Measurements from ENCODE around the gene RNF223. TPM values are rescaled to one million over a fixed set of nuclear protein-coding genes. Genes with fewer than 3 reads are reported as not detected.

Gene RNF223
- total and polyA plus RNA-seq, 2 of the 13 experiments (the other 11 are each of a cell fraction or from before 2014, with no cell fraction given): 0.03 TPM; not detected in 1

DNA sequence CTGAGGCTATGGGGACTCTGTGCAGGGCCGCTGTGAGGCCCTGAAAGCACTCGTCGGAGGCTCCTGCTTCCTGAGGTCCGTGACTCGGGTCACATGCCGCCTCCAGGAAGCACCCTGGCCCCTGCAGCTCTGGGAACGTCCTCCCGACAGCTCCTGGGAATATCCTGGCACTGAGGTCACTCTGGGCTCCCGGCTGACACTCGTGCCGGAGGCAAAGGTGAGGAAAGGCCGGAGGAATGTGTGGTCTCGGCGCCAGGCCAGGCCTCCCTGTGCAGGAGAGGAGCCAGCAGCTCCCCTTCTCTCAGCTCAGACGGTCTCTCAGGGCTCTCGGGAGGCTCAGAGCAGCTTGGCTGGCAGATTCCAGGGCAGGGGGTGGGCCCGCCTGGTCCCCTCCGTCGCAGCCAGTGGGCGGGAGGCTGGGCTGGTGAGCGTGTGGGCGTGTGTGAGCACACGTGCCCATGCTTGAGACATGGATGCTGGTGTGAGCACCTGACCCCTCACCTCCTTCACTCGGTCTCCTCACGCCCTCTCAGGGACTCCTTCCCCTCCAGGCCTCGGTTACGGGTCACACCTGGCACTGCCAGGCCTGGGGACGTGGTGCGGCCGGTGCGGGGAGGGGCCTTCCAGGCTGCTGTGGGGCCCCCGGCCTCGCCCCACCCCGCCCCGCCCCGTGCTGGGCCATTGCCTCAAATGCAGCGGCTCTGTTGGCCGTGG is 5.5 kb upstream of the RNF223 start (continued):
- TF ChIP-seq MEIS2 (CRISPR knock-in tag; IDR thresholded peaks at IDR 0.05) (0 out of 2 replicates have a peak, but pooled peaks have one; percentile 65), XBP1 (CRISPR knock-in tag; IDR thresholded peaks at IDR 0.05) (no peak), EEA1 (CRISPR knock-in tag; IDR thresholded peaks at IDR 0.05; ENCODE audit: borderline replicate concordance) (no peak), RXRB (CRISPR knock-in tag; IDR thresholded peaks at IDR 0.05; ENCODE audit: borderline replicate concordance) (peak; percentile 70), HES4 (CRISPR knock-in tag; IDR thresholded peaks at IDR 0.05; ENCODE audit: borderline replicate concordance) (peak; percentile 41; the same call in 1 of the 2 replicates), MLLT10 (CRISPR knock-in tag; IDR thresholded peaks at IDR 0.05) (no peak), TCF12 (IDR thresholded peaks at IDR 0.05) (no peak), TCF12 (CRISPR knock-in tag; IDR thresholded peaks at IDR 0.05) (no peak), NCOA2 (CRISPR knock-in tag; IDR thresholded peaks at IDR 0.05) (no peak; the same call in 1 of the 2 replicates), ZBTB38 (CRISPR knock-in tag; IDR thresholded peaks at IDR 0.05) (peak; percentile 86; the same call in 1 of the 2 replicates), RNF2 (conservative IDR thresholded peaks at IDR 0.05; ENCODE audit: low read depth) (peak; percentile 92), HDAC1 (CRISPR knock-in tag; IDR thresholded peaks at IDR 0.05) (peak; percentile 27), HOXA3 (CRISPR knock-in tag; IDR thresholded peaks at IDR 0.05) (peak; percentile 30; the same call in 1 of the 2 replicates), MED8 (CRISPR knock-in tag; IDR thresholded peaks at IDR 0.05; ENCODE audit: insufficient replicate concordance) (no peak), PITX1 (CRISPR knock-in tag; IDR thresholded peaks at IDR 0.05) (0 out of 2 replicates have a peak, but pooled peaks have one; percentile 49), WIZ (CRISPR knock-in tag; IDR thresholded peaks at IDR 0.05) (no peak), ZNF224 (CRISPR knock-in tag; IDR thresholded peaks at IDR 0.05) (no peak), DNMT1 (CRISPR knock-in tag; IDR thresholded peaks at IDR 0.05) (0 out of 2 replicates have a peak, but pooled peaks have one; percentile 64), ZNF205 (CRISPR knock-in tag; IDR thresholded peaks at IDR 0.05) (peak; percentile 82), HMGA1 (CRISPR knock-in tag; conservative IDR thresholded peaks at IDR 0.05) (no peak), RBFOX2 (IDR thresholded peaks at IDR 0.05; ENCODE audit: low read depth, low read length) (peak; percentile 61; the same call in 1 of the 2 replicates), GTF2F1 (IDR thresholded peaks at IDR 0.05; ENCODE audit: low read length) (no peak), ZMYM3 (CRISPR knock-in tag; IDR thresholded peaks at IDR 0.05) (peak; percentile 64; the same call in 1 of the 2 replicates), ZSCAN22 (CRISPR knock-in tag; IDR thresholded peaks at IDR 0.05) (no peak), PLRG1 (conservative IDR thresholded peaks at IDR 0.05) (no peak), ZNF180 (CRISPR knock-in tag; IDR thresholded peaks at IDR 0.05; ENCODE audit: borderline replicate concordance, low read depth) (no peak), JDP2 (CRISPR knock-in tag; IDR thresholded peaks at IDR 0.05; ENCODE audit: borderline replicate concordance) (no peak), KLF9 (CRISPR knock-in tag; IDR thresholded peaks at IDR 0.05; ENCODE audit: low read depth) (peak; percentile 54; the same call in 1 of the 2 replicates), ZBTB42 (CRISPR knock-in tag; IDR thresholded peaks at IDR 0.05) (no peak)
- TF ChIP-seq, protein P1, sequence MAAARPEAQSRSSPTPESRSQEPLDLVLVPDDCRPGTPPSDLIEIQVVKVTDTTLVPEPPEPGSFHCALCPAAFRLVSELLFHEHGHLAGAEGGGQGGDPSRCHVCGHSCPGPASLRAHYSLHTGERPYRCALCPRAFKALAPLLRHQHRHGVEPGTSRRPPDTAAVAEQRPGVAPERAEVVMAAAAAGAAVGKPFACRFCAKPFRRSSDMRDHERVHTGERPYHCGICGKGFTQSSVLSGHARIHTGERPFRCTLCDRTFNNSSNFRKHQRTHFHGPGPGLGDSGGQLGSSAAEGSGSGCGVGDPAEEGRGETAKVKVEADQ (CRISPR knock-in tag; IDR thresholded peaks at IDR 0.05; ENCODE audit: borderline replicate concordance): no peak
- TF ChIP-seq, protein P2, sequence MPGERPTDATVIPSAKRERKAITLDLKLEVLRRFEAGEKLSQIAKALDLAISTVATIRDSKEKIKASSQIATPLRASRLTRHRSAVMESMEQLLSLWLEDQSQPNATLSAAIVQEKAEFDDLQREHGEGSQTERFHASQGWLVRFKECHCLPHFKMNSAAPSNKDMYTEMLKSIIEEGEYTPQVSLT (CRISPR knock-in tag; IDR thresholded peaks at IDR 0.05; ENCODE audit: borderline replicate concordance, low read depth): no peak
- TF ChIP-seq, protein P3, sequence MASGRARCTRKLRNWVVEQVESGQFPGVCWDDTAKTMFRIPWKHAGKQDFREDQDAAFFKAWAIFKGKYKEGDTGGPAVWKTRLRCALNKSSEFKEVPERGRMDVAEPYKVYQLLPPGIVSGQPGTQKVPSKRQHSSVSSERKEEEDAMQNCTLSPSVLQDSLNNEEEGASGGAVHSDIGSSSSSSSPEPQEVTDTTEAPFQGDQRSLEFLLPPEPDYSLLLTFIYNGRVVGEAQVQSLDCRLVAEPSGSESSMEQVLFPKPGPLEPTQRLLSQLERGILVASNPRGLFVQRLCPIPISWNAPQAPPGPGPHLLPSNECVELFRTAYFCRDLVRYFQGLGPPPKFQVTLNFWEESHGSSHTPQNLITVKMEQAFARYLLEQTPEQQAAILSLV (CRISPR knock-in tag; IDR thresholded peaks at IDR 0.05; ENCODE audit: borderline replicate concordance): peak; percentile 62; the same call in 1 of the 2 replicates

All from HepG2 (cell line).